Left renal cortex interstitium (tissue), 4 donors: ENCODE measurements around the gene KAT8. TPM values are rescaled to one million over a fixed set of nuclear protein-coding genes. Genes with fewer than 3 reads are reported as not detected.
A peak's percentile ranks its signal among the peaks of the same experiment; 100 is the strongest.
"Not testable (repeated sequence)": the region's sequence is repeated elsewhere in the genome, so short reads cannot be mapped to it uniquely, and the experiment has no call there.

Experiments used
- DNase-seq, 4 donors: peaks; one replicate each; pipeline ENCODE4 v3.0.0-alpha.2; 2013; ENCODE audit warnings: low read depth in 4 of 4, low spot score in 2 of 4, missing footprints in 1 of 4
- polyA plus RNA-seq, 4 donors: library from polyadenylated mRNA; unstranded; fragments of 120-200 nt; gene quantifications; one replicate each; pipeline ENCODE4 v1.2.1, GENCODE V29; 2013; ENCODE audit not compliant: insufficient read length in 4 of 4

KAT8 gene
- polyA plus RNA-seq, 4 donors: 56.6 to 86.1 (median 70.4) TPM

GRCh38 chr16:31143011-31143693 is 25.7 kb downstream of the KAT8 start:
- DNase-seq: no peak

DNA sequence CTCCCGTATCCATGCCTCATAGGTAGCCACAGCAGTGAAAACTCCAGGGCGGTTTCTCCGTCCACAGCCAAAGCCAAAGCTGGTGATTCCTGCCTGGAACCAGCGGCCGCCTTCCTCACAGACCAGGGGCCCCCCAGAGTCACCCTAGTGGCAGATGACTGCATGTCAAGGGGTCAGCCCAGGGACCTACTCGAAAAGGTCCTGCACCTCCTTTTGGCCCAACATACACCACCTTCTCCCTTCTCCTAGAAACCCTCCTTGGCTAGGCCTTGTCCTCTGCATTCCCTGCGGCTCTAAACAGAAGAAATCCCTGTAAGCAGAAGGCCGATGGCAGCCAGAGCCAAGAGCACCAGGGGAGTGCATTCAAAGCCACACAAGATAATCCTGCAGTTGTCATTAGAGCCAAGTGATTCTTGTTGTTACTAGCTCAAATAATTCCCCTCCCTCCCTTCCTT is 26.3 kb downstream of the KAT8 start:
- no peak for DNase-seq

GRCh38 chr16:31144418-31144817 is 27.0 kb downstream of the KAT8 start:
- DNase-seq: not testable (repeated sequence)

DNA sequence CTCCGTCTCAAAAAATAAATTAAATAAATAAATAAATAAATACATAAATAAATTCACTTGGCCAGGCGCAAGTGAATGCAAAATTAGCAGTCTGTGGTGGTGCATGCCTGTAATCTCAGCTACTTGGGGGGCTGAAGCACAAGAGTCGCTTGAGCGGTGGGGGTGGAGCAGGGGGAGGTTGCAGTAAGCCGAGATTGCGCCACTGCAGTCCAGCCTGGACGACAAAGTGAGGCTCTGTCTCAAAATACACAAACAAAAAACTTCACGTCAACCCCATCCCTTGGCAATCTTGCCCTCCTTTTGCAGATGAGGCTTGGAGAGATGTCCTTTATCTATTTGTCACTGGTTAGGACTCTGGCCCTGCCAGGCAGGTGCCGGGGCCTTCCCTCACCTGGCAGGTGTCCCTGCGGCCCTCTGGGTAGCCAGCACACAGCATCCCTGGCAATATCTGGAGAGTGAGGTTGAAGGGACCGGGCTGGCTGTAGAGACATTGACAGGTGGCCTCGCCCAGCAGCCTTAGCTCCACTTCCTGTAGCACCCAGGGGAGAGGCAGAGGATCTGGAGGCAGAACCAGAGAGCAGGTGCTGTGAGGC is 28.0 kb downstream of the KAT8 start:
- DNase-seq: no peak

DNA sequence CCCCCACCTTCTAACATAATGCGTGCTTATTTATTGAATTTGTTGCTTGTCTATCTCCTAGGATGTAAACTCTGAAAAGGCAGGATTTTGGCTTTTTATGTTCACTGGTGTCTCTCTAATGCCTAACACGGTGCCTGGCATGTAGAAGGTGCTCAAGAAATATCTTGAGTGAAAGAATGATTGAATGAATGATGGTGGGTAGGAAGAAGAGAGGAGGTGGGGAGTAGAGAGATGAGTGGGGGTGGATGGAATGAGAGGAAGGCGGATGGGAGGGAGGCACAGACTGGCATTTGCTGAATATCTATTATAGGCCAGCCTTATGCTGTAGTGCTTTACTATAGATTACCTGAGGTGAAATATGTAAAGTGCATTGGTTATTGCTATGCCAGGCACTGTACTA is 30.1 kb downstream of the KAT8 start:
- no peak for DNase-seq

DNA sequence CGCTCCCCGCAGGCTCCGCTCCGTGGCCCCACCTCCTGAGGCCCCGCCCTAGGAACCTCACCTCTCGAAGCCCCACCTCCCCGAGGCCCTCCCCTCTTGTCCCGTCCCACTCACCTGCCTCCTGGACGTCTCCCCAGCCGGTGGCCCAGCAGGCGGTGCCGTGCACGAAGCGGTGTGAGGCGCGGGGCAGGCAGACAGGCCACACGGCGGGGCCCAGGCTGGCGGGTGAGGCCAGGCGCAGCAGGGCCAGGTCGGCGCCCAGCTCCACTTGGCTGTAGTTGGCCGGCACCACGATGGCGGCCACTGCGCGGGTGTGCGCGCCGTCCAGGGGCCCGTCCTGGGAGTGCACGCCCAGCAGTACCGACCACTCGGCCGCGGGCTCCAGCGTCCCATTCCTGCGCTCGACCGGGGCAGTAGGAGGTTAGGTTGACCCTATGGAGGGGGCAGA is 30.8 kb downstream of the KAT8 start:
- DNase-seq: no peak

DNA sequence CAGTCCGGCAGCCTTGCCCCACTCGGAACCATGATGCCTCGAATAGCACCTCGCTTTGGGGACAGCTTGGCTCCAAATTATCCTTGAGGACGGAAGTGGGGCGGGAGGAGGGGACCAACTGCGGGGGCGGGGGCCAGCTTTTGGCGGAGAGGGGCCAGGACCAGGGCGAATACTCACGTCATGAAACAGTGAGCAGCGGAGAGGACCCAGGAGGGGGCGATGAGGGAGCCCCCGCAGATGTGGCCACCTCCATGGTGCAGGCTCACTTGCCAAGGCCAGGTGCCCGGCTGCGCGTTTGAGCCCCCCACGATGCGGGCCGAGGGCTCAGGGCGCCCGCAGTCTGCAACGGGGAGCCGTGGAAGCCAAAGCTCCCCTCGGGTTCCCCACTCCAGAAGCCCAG is 31.4 kb downstream of the KAT8 start:
- no peak for DNase-seq

- DNase-seq: no peak
Observed at GRCh38 chr16:31149332-31149731, 31.9 kb downstream of the KAT8 start.

DNA sequence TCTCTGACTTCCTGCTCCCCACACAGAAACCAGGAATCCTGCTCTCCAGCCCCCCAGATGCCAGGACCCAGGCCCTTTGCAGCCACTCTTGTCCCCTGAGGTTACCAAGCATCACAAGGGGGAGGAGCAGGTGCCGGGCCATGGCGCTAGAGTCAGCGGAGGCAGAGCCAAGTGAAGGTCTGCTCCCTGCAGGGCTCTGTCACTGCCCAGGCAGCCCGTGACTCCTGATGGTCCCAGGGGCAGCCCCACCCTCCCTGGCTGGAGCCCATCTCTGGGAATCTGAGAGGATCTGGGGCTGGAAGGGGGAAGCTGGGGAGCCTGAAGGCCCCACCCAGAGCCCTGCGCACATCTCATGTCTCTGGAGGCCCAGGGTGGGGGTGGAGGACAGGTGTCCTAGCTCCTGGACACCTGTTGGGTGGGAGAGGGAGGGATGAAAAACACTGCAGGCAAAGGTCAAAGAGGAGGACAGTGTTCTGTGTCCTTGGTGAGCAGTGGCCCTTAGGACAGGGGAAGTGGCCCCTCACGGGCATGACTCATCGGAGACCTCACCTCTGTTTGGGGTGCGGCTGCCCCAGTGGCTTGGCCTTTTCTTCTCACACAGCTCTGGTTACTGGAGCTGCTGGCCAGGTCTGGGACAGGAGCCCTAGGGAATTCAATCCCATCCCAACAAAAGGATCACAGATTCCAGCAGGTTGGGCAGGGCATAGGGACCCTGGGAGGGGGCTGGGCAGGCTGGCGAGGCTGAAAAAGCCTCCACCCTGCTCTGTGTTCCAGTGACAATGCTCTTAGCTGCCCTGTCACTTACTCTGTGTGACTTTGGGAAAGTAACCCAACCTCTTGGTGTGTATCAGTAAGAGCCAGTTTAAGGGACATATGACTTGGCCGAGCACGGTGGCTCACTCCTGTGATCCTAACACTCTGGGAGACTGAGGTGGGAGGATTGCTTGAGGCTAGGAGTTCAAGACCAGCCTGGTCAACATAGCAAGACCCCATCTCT is 32.7 kb downstream of the KAT8 start, which contains the start of gene PRSS36:
Gene PRSS36, minus strand, starts transcription at position 173 of the 997 bp plus-strand sequence. Its CDS starts 31 bp downstream, at position 142.
- DNase-seq: no peak

GRCh38 chr16:31150976-31151375 is 33.5 kb downstream of the KAT8 start:
- DNase-seq: not testable (repeated sequence)

- DNase-seq: no peak
Observed at GRCh38 chr16:31157136-31157535, 39.7 kb downstream of the KAT8 start.

DNA sequence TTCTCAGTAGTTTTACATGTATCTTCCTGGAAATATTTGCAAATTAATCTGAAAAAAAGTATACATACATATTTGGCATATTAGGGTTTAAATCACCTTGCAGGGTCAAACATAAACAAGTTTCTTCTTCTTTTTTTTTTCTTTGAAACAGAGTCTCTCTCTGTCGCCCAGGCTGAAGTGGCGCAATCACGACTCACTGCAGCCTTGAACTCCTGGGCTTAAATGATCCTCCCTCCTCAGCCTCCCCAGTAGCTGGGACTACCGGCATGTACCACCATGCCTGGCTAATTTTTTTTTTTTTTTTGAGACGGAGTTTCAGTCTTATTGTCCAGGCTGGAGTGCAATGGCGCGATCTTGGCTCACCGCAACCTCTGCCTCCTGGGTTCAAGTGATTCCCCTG is 49.9 kb downstream of the KAT8 start:
- DNase-seq: no peak

DNA sequence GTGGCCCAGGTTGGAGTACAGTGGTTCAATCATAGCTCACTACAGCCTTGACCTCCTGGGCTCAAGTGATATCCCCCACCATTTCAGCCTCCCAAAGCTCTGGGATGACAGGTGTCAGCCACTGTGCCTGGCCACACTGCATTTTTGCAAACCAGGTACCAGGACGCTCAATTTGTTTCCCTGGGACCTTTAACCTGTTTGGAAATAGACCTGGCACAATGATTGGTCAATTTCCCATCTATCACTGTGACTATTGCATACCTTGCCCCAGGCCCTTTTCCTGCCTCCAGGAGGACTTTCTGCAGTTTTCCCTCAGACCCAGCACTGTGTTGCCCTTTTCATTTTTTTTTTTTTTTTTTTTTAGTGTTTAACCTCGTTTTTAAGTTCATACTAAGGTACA is 51.4 kb downstream of the KAT8 start:
- DNase-seq: no peak

DNA sequence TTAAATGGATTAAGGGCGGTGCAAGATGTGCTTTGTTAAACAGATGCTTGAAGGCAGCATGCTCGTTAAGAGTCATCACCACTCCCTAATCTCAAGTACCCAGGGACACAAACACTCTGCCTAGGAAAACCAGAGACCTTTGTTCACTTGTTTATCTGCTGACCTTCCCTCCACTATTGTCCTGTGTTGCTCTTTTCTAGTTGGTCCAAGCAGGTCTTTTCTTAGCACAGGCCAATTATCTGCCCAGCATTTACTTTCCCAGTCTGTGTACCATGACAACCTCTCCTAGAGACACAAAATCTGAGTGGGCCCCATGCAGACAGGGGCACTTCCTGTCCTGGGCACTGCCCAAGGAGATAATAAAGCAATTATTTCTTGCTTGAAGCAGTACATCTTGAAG is 52.6 kb downstream of the KAT8 start:
- DNase-seq: not testable (repeated sequence)

- DNase-seq: no peak
Observed at GRCh38 chr16:31177136-31177535, 59.7 kb downstream of the KAT8 start.

GRCh38 chr16:31179219-31179746 is 61.8 kb downstream of the KAT8 start:
- no peak for DNase-seq

DNA sequence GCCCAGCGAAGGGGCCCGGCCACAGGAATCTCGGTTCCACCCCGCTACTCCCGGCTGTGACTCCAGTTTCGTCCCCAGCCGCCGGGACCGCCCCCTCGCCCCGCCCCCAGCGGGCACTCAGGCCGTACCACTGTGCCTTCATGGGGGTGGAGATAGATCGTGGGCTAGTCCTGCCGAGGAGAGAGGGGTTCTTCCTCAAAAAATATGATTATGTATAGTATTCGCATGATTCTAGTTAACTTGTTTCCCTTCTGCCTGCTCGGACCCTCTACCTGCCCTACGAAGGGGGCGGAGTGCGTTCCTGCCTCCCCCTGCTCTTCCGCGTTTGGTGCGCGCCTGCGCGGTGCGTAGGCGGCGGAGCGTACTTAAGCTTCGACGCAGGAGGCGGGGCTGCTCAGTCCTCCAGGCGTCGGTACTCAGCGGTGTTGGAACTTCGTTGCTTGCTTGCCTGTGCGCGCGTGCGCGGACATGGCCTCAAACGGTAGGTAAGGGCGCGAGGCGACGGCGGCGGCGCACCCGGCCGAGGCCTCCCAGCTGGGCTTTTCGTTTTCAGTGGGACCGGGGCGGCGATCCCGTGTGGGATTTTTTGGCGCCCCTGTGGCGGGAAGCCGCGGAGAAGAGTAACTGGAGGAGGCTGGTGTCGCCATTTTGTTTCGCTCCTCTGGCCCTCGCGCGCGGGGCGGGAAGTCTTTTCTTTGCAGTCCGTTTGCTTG is 62.4 kb downstream of the KAT8 start, which contains the start of gene FUS:
Gene FUS, plus strand, starts transcription at position 393 of the 713 bp plus-strand sequence. Its CDS starts 76 bp downstream, at position 469.
- DNase-seq: peak; percentile 84 to 97 (median 90)
